Stimulated activated CD4-positive, alpha-beta T cell treated with anti-CD3 and anti-CD28 coated beads, TNF-alpha, amount 100 ng/mL, for 4 hours (primary cell): ENCODE results near the gene FBXL15.

Source experiments
- DNase-seq, 3 experiments: peaks; one replicate each; pipeline ENCODE4 v3.0.0-alpha.2; 2020; ENCODE audit warnings: low read depth in 3 of 3

The FBXL15 gene

DNA sequence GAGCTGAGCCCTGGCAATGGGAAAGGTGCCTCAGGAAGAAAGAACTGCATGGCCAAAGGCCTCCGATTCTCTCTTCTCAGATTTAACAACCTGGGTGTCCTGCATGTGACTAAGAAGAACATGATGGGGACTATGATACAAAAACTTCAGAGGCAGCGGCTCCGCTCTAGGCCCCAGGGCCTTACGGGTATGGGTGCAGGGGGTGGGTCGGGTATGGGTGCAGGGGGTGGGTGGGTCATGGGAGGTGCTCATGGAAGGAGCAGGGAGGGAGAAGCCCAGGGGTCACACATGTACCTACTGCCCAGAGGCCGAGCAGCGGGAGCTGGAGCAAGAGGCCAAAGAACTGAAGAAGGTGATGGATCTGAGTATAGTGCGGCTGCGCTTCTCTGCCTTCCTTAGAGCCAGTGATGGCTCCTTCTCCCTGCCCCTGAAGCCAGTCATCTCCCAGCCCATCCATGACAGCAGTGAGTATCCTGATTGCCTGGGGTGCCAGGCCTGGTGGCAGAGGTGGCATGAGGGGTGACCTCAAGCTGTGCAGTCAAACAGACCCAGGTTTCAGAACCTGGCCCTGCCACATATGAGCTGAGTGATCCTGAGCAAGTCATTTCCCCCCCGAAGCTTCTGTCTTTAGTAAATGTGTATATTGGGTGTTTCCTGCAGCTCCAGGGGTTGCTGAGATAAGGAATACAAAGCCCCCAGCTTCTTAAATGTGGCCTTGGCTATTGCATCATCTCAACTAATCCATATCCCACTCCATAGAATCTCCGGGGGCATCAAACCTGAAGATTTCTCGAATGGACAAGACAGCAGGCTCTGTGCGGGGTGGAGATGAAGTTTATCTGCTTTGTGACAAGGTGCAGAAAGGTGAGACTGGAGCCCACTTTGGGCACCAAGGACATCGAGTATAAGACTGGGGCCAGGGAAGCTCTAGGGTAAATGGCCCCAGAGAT, 23.1 kb upstream of the FBXL15 start:
- DNase-seq = no peak

DNA sequence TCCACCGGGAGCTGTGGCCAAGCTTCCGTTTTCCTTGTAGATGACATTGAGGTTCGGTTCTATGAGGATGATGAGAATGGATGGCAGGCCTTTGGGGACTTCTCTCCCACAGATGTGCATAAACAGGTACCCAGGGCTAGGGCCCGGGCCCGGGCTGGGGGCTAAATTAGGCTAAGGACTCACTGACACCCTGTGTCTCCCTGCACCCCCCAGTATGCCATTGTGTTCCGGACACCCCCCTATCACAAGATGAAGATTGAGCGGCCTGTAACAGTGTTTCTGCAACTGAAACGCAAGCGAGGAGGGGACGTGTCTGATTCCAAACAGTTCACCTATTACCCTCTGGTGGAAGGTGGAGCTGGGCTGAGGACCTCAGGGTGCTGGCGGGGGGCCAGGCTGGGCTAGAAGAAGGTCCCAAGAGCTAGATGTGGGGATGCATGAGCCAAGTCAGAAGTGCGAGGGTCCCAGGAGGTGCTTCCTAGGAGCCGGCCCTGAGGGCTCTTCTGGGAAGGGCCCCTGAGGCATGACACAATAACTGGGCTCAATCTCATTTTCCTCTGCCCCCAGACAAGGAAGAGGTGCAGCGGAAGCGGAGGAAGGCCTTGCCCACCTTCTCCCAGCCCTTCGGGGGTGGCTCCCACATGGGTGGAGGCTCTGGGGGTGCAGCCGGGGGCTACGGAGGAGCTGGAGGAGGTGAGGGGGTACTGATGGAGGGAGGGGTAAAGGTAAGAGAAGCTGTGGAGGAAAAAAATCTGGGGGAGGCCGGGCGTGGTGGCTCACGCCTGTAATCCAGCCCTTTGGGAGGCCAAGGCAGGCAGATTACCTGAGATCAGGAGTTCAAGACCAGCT, 22.2 kb upstream of the FBXL15 start:
- no peak for DNase-seq

DNA sequence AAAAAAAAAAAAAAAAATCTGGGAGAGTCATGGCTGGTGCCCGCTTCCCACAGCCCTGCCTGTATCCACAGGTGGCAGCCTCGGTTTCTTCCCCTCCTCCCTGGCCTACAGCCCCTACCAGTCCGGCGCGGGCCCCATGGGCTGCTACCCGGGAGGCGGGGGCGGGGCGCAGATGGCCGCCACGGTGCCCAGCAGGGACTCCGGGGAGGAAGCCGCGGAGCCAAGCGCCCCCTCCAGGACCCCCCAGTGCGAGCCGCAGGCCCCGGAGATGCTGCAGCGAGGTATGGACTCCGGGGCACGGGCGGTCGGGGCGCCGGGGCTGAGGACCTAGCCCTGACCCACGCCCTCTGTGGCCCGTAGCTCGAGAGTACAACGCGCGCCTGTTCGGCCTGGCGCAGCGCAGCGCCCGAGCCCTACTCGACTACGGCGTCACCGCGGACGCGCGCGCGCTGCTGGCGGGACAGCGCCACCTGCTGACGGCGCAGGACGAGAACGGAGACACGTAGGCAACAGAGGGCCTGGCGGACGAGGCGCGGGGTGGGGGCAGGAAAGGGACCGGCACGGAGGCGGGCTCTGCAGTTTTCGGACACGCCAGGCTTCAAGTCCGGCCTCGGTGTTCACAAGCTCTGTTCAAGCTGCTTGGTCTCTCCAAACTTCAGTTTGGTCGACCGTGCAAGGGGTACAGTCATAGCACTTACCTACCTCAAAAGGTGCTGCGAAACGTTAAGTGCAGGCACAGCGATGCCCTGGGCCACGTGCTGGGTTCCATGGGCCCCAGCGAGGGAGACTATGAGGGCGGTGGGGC, 21.2 kb upstream of the FBXL15 start:
- DNase-seq = peak; percentile 67 to 75 (median 74)

- no peak for DNase-seq
These were observed 20.6 kb upstream of the FBXL15 start for GRCh38 chr10:102400076-102400475.

DNA sequence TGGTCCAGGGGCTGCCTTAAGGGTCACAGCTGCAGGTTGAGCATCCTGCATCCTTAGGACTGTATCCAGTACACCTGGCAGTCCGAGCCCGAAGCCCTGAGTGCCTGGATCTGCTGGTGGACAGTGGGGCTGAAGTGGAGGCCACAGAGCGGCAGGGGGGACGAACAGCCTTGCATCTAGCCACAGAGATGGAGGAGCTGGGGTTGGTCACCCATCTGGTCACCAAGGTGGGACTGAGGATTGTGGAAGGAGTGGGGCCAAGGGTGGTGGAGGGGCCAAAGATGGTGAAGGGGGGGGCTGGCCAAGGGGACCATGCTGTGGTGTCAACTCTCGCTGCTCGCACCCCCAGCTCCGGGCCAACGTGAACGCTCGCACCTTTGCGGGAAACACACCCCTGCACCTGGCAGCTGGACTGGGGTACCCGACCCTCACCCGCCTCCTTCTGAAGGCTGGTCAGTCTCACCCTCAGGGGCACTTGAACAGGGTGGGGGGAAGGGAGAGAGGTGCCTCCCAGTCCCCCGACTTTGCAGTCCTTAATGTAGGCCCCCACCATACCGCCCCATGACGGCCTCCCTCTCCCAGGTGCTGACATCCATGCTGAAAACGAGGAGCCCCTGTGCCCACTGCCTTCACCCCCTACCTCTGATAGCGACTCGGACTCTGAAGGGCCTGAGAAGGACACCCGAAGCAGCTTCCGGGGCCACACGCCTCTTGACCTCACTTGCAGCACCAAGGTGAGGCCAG, 19.9 kb upstream of the FBXL15 start:
- DNase-seq = no peak

DNA sequence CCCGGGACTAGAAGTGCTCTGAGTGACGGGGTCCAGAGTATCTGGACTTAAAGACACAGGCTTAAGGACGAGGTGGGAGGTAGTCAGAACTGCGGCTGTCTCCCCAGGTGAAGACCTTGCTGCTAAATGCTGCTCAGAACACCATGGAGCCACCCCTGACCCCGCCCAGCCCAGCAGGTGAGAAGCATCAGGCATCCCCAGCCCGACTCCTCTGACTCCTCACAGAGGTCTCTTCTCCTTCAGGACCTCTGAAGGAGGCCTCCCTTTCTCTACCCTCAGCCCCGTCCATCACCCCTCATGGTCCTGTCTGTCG, 19.3 kb upstream of the FBXL15 start:
- DNase-seq = no peak

DNA sequence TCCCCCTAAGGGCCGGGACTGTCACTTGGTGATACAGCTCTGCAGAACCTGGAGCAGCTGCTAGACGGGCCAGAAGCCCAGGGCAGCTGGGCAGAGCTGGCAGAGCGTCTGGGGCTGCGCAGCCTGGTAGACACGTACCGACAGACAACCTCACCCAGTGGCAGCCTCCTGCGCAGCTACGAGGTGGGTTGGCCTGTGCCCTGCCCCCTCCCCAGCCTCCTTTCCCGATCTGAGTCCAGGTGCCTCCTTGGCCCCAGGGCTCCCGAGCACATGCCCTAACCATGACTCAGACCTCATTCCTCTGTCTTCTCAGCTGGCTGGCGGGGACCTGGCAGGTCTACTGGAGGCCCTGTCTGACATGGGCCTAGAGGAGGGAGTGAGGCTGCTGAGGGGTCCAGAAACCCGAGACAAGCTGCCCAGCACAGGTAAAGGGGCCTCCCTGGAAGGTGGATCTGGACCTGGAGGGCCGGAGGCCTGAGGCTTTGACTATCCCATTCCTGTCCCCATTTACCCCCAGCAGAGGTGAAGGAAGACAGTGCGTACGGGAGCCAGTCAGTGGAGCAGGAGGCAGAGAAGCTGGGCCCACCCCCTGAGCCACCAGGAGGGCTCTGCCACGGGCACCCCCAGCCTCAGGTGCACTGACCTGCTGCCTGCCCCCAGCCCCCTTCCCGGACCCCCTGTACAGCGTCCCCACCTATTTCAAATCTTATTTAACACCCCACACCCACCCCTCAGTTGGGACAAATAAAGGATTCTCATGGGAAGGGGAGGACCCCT, 18.7 kb upstream of the FBXL15 start:
- no peak for DNase-seq

GRCh38 chr10:102402512-102402896, 18.1 kb upstream of the FBXL15 start:
- DNase-seq = no peak

GRCh38 chr10:102403115-102403514, 17.5 kb upstream of the FBXL15 start:
- DNase-seq = no peak

GRCh38 chr10:102404361-102405107, 16.1 kb upstream of the FBXL15 start:
- no peak for DNase-seq

DNA sequence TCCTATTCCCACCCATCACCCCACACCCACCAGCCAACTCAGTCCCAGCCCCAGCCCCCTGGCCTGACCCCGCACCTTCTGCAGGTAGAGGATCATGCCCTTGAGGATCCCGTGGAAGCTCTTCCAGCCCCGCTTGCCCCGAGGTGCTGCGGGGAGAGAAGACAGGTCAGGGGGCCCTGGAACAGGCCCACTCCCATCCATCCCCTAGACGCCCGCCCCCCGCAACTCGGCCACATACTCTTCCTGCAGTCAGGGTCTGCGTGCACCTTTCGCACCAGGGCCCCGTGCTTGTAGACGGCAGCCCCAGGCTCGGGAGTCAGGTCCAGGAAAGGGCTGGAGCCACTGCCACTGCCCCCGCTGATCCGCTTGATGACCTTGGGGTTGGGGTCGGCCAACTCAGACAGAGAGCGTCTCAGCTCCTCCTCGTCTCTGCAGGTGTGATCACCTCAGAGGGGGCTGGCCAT, 15.5 kb upstream of the FBXL15 start:
- DNase-seq = no peak

- no peak for DNase-seq
These were observed 15.0 kb upstream of the FBXL15 start for GRCh38 chr10:102405632-102406031.

- DNase-seq = no peak
These were observed 13.8 kb upstream of the FBXL15 start for GRCh38 chr10:102406815-102407214.

DNA sequence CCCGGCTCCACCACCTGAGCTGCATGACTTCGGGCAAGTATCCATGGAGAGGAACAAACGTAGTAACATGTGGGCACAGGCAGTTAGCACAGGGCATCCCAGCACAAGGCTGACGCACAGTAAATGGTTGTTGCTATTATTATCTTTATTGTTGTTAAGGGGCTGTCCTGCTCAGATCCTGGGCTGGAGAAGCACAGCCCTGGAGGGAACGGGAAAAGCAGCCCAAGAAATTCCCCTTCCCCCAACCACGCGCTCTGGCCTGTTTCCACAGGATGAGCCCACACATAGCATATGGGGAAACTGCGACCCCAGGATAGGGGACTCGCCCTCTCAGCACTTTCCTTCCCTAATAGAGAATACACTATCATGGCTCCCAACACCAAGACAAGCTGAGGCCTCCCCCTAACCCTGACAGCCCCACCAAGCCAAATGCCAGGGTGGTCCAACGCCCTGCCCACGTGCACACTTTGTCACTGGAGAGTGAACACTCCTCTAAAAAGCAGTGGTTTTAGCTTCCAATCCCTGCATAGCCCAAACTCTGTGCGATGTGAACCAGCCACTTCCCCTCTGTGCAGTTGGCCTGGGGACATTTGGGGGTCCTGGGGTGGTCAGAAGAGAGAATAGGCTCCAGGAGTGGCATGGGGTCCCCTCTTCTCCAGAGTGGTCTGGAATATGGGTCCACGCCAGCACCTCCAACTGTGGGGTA, 13.1 kb upstream of the FBXL15 start:
- no peak for DNase-seq

DNA sequence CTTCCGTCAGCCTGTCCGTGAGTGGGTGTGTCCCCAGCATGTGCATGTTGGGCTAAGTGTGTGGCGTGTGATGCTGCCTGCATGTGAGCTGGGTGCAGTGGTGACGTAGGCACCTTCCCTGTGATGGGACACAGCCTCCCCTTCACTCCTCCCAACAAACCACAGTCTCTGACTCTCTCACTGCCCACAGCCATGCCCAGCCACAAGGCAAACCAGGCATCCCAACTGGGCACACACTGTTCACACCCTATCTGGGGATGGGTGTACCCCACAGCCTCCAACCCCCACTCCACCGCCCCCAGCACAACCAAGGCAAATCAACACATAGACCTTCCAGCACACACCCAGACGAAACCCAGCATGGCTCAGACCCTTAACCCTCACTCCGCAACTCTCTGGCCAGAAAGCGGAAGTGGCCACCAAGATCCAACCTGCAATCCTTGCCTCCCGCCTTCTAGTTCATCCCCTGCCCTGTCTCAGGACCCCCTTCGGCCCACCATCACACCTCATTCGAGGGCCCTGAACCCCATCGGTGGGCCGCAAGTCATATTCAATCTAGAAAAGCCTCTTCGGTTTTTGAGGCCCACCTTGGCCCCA, 12.4 kb upstream of the FBXL15 start:
- no peak for DNase-seq

GRCh38 chr10:102408728-102409603, 11.7 kb upstream of the FBXL15 start:
- DNase-seq = peak; percentile 67 to 80 (median 72)

GRCh38 chr10:102409604-102410428, 10.8 kb upstream of the FBXL15 start:
- DNase-seq = no peak
